ENCODE measurements around the gene CCDC71.
A peak's percentile ranks its signal among the peaks of the same experiment; 100 is the strongest.

Gene CCDC71

GRCh38 chr3:49124991-49125670, 41.0 kb downstream of the CCDC71 start:
- DNase-seq = no peak

- DNase-seq = no peak
These were observed 41.9 kb downstream of the CCDC71 start for GRCh38 chr3:49124203-49124602.

GRCh38 chr3:49123687-49124086, 42.4 kb downstream of the CCDC71 start:
- DNase-seq = no peak

GRCh38 chr3:49122886-49123545, 43.1 kb downstream of the CCDC71 start:
- no peak for DNase-seq

GRCh38 chr3:49122451-49122850, 43.7 kb downstream of the CCDC71 start:
- no peak for DNase-seq

- no peak for DNase-seq
These were observed 44.1 kb downstream of the CCDC71 start for GRCh38 chr3:49122022-49122421.

- DNase-seq = no peak
These were observed 44.9 kb downstream of the CCDC71 start for GRCh38 chr3:49121132-49121736.

GRCh38 chr3:49120438-49121131, 45.5 kb downstream of the CCDC71 start, which contains the start of gene USP19:
Gene USP19 (minus strand): TSS chr3:49120823. CDS start chr3:49119145, 1,678 bp downstream.
- DNase-seq = peak; percentile 78

GRCh38 chr3:49120096-49120437, 46.1 kb downstream of the CCDC71 start:
- DNase-seq = no peak

GRCh38 chr3:49119439-49119838, 46.7 kb downstream of the CCDC71 start:
- DNase-seq = no peak

GRCh38 chr3:49119036-49119435, 47.1 kb downstream of the CCDC71 start:
- no peak for DNase-seq
